HG02610 (cell line): ENCODE data around the gene PCNX1.
A peak's percentile ranks its signal among the peaks of the same experiment; 100 is the strongest.
"Not testable (repeated sequence)": the region's sequence is repeated elsewhere in the genome, so short reads cannot be mapped to it uniquely, and the experiment has no call there.

Source experiments
- ATAC-seq: cut with Tn5 transposase; IDR thresholded peaks from one replicate; pipeline ENCODE4 v1.9.1; 2021; ENCODE audit warnings: mild to moderate bottlenecking, moderate library complexity; ENCODE audit not compliant: unreplicated experiment

PCNX1 gene

DNA sequence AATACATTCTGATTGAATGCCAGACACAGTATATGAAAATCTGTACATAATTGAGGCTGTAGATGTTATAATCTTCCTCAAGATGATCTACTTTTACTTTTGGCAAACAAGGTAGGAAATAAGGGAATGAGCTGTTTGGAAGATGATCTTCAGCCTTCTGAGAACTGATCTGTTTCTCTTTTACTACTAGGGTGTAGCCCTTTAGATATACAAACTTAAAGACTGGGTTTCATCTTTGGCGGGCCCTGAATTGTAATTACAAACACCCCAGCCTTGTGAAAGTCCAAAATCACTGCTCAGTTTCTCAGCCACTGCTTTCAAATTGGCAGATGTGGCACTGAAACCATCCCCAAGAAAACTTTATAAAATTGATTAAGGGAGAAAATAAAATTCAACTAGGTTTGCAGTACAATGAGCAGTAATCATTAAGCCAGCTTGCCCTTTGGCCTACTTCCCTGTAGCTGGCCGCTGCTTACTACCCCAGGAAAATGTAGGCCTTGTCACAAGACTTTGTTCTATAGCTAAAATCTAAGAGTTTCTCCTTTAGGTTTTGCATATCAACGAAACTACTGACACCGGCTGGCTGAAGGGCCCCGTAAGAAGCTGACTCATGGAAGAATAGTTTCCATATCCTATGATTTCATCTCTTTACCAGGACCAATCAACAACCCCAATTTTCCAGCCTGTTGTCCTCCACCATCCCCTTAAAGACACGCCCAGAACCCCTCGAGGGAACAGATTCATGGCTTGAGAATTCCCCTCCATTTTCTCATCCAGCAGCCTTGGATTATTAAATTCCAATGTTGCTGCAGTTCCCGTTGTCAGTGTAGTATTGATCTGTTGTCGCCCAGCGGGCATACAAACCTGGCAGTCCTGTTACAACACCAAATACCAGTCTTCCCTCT lies 210.8 kb downstream of the PCNX1 start:
- no peak for ATAC-seq

DNA sequence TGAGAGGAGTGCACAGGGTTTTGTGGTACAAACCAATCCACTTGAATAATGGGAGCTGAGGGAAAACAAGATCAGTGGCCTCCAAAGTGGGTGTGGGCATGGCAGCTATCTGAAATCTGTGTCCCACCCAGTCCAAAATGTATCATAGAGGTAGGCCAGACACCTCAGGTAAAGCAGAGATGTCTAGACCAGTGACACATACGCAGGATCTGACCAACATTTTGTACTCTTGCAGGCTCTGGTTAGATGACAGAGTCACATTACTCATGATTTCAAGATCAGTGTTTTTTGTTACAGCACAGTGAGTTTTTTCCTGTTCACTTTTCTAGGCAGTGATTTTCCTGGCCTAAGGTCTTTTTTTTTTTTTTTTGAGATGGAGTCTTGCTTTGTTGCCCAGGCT lies 211.8 kb downstream of the PCNX1 start:
- ATAC-seq: no peak

DNA sequence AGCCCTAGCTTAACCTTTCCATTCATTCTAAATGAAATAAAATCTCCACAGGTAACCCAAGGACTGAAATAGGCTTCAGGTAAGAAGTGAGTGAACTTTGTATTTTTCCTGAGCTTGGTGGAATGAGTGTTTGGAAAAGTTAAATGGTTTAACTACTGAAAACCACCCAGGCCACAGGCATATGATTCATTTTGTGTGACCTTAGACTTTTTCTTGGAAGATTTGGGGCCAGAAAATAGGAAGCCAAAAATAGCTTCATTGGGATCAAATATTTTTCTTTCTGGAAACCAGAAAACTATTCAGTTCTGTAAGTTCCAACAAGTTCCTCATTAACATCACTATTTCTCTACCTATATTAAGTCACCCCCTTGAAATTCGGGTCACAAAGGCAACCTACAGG lies 212.6 kb downstream of the PCNX1 start:
- ATAC-seq: no peak

DNA sequence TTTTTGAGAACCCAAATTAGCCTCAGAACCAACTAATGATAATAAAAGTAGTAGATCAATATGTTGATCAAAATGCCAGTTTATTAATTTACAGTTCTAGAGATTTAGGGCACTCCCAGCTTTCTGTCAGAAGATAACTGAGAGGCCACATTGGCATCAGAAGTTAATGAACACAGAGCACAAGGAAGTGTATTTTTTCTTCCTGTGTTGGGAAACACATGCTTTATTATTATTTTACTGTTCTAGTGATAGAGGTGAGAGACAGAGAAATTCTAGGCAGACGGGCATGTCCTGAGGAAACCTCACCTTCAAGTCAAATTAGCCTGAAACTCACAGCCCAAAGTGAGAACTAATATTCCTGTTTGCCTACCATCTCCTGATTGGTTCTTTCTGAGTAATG lies 213.7 kb downstream of the PCNX1 start:
- no peak for ATAC-seq

DNA sequence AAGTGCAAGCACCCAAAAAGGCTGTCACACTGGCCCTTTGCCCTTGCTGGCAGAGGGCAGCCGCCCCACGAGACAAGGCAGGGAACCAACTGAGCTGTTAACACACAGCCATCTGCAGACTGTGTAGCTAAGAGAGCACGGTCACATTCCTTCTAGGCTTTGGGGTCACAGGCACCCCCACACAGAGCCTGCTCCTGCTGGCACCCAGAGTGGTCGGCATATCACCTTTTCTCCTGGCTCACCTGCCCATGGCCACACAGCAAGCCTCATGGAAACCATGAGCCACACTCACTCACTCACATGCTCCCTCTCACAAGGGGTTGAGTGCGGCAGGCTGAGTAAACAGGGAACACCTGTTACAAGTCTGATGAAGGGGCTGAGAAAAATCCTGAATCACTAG lies 214.5 kb downstream of the PCNX1 start:
- no peak for ATAC-seq

DNA sequence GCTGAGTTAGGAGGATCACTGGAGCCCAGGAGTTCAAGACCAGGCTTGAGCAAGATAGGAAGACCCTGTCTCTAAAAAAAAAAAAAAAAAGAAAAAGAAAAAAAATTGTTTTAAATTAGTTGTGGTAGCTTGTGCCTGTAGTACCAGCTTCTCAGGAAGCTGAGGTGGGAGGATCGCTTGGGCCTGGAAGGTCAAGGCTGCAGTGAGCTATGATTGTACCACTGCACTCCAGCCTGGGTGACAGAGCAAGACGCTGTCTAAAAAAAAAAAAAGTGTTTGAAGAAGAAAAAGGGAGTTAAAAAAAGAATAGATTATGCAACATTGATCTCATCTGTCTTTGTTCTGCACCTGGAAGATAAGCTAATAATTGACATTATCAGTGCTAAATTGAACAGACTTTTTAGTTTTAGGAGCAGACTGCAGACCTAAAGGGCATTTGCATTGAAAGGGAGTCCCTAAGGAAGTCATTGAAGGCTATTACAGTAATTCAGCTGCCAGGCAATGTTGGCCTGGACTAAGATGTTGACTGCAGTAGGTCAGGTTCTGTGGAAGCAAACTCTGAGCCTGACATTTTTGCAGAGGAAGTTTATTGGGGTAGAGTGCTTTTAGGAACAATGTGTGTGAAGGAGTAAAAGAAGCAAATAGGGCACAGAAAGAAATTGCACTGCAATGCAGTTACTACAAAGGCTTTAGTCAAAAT lies 215.8 kb downstream of the PCNX1 start:
- ATAC-seq: no peak

DNA sequence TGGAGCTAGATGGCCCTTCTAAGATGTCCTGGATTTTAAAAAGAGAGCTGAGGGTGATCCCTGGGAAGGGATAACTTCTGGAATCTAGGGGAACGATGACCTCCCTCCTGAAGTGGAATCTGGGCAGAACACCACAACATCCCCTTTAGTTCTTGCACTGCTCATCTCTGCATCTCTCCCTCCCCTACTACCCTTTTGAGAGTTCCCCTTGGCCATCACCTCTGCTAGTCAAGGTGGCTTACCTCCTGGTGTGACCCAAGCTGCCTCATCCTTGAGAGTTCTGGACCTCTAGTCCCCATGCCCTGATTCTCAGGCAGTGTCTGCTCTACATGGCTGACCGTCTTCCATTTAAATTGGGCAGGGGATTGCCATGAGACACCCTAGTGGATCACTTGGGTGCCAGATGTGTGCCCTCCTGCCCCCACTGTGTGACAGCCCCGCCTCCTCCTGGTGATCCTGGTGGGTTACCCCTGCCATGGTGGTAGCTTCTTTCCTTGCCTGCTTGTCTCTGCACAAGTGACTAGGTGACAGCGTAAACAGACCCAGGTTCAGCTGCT lies 216.4 kb downstream of the PCNX1 start:
- no peak for ATAC-seq

DNA sequence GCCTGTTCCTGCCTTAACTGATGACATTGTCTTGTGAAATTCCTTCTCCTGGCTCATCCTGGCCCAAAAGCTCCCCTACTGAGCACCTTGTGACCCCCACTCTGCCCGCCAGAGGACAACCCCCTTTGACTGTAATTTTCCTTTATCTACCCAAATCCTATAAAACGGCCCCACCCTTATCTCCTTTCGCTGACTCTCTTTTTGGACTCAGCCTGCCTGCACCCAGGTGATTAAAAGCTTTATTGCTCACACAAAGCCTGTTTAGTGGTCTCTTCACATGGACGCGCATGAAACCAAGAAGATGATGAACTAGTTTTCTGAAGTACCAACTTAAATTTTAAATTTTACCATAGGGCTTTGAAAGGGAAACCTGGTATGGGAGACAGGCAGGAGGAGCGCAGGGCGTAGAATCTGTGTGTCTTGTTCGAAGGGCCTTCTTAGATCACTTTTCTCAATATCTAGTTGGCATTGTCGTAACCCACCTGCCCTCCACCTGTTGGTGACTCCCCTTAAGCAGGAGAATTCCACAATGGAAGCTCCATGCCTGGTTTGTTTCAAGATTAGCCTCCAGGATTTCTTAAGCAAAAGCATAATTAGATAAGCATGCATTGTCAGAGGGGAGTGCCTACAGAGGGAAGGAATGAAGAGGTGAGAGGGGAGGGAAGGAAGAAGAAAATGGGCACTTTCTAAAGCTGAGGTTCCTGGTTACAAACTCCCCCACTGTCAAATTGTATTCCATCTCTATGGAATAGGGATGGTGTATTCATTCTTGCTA lies 222.6 kb downstream of the PCNX1 start:
- not testable (repeated sequence) for ATAC-seq

DNA sequence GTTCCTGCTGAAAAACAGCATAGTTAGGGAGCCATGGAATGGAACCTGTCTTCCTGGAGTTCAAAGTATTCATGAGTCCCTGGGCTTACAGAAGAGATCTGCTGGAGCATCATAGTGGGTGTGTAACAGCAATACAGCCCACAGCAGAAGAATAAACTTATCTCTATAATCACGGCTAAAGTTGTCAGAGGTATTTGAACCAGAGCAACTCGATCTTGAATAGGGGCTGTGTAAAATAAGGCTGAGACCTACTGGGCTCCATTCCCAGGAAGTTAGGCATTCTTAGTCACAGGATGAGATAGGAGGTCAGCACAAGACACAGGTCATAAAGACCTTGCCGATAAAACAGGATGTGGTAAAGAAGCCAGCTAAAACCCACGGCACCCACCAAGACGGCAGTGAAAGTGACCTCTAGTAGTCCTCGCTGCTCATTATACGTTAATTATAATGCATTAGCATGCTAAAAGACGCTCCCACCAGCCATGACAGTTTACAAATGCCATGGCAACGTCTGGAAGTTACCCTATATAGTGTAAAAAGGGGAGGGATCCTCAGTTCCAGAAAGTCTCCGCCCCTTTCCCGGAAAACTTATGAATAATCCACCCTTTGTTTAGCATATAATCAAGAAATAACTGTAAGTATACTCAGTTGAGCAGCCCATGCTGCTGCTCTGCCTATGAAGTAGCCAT lies 223.4 kb downstream of the PCNX1 start:
- ATAC-seq: no peak

DNA sequence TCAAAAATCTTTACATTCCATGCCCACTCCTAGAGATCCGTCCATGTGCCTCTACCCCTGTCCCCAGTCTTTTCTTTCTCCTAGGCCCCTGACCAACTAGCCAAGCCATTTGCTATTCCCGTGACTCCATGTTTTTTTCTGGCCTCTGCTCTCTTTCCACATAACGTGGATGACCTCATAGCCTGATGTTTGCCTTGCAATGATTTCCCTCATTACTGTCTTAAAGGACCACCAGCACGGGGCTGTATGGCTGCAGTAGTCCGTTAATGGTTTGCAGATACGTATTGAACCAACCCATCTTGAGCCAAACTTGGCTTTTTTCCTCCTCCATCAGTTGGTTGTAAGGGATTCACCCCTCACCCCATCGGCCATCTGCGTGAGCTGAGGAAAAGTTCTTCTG lies 226.0 kb downstream of the PCNX1 start:
- ATAC-seq: no peak

DNA sequence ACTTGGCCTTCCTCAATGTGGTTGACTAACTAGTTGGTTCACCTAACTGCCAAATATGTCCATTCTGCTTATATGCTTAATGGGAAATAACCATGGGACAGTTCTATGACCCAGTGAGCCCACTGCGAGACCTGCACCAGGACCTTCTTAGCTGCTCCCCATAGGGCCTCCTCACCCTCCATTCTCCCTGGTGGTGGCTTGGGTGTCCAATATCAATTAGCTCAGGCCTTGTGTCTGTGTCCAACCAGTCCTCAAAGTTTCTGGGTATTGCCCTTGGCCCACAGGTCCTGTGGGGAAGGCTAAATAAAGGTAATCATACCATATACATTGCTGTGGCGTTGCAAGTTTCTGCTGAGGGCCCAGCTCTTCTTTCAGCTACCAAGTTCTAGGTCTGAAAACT lies 228.2 kb downstream of the PCNX1 start:
- ATAC-seq: no peak

DNA sequence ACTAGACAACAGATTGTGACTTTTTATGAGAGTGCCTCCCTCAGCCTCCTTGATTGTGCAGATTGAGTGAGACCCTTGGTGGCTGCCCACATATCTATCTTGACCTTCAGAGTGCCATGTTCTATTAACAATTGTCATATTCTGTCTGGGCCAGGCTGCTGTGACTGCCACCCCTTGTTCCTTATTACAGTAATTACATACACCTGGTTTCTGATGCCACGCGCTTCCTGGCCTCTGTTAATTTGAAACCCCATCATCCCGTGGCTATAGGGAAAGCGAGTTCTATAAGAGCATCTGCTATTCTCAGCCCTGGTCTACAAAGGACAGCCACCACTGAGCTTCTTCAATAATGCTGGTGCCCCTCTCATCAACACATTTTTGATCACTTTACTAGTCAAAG lies 228.7 kb downstream of the PCNX1 start:
- ATAC-seq: no peak

DNA sequence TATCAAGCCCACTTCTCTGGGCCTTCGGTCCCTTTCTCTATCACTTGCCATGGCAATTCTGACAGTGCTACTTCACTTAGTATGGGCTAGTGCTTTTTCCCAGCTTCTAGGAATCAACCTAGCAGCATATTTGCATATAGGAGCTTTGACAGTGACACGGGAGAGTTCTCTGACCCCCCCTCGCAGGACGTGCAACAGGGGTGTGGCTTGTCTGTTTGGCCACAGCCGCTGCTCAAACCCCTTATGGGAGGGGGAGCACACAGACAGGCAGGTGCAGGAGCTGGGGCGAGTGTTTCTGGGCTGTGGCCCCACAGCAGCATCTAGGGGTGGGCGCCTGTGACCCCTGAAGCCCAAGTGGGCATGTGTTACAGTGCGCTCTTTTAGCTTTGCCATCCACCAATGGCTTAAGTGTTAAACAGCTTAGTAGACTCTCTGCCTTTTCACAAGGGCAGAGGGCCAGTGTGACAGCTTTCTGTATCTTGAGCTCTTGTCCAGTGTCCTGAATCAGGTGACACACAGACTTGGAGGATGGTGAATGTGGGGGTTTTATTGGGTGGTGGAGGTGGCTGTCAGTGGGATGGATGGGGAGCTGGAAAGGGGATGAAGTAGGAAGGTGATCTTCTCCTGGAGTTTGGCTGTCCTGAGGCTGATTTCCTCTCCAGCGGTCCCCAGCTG lies 229.3 kb downstream of the PCNX1 start:
- ATAC-seq: no peak

DNA sequence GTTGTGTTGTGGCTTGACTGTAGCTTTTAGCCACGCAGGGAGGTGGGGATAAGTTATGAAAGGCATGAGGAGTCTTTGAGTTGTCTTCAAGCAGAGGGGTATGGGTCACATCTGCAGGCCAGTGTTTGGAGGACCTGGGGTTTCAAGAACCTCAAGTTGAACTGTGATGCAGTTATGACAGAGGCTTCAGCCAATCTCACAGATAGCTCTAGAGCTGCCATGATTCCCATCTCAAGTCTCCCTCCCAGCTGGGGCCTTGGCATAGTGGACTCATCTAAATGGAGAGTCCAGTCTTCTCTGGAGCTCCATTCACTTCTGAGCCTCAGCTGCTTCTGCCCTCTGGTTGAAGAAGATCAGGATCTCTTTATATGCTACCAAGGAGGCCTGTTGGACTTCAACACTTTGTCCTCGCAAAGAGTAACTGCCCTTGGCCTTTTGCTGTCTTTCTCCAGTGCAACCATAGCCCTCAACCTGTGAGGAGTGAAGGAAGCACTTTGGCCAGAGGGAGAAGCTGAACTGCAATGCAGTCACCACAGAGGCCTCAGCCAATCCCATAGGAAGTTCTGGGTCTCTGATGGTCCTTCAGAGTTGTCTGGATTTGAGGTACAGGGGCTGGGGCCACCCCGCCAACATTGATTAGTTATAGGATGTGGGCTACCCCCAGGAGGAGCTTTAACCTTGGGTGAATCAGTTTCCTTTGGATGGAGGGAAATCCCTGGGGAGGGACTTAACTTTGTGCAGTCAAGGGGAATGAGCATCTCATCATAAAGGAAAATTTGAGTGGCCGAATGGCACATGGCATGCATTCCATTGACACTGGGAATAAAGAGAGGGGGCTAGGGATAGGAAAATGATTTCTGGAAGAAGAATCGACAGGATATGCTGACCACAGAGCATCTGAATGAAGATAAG lies 230.5 kb downstream of the PCNX1 start:
- no peak for ATAC-seq

DNA sequence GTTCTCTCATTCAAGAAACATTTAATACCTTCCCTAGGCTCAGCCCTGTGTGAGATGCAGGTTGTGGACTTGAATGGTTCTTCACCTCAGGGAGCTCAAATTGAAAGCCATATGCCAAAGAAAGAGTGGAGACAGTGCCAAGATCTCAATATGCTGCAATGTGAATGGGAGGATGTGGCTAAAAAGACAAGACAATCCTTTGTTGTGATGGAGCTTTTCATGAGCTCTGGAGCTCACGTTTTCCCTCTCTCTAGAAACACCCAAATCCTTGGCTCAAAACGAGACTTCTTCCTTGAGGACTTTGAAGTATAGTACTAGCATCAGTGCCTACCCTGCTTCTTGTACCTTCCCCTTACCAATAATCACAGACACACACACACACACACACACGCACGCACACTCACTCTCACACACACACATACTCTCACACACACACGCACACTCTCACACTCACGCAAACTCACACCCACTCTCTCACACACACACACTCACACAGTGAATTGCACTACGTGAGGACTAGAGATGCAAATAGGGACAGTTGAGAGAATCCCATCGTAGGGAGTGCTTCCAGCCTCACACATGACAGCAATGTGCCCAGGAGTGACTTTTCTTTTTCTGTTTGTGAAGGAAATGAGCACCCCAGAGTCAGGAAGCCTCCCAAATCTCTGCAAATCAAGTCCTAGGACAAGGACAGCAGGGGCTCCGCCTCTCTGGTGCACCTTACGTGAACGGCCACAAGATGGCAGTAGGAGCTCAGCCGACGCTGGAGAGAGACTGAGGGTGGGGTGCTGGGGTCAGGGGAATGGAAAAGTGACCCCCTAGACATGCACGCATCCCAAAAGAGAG lies 231.4 kb downstream of the PCNX1 start:
- ATAC-seq: peak; percentile 53

DNA sequence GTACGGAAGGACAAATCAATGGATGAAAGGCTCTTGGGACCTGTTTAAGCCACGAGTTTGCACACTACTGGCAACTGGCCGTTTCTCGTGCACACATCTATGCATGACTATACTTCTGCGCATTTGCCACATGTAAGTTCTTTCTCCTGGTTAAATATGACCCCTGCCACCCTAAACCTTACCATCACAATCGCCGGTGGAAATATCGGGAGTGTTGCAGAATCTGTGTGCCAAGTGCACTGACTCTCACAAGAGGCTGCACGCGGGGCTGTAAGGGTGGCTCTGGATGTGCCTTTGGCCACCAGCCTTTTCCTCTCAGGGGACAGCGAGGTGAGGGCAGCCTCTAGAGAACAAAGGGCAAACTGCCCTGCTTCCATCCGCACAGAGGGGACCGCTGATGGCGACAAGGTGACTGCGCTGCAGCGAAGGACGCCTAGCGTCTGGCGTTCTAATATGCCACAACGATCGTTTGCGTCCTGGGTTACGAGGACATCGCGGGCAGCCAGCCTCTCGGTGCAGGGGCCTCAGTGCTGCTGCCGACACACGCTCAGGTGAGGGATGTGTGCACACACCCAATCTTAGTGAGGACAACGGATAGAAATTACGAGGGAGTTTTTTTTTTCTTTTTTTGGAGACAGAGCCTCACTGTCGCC lies 232.2 kb downstream of the PCNX1 start:
- no peak for ATAC-seq

DNA sequence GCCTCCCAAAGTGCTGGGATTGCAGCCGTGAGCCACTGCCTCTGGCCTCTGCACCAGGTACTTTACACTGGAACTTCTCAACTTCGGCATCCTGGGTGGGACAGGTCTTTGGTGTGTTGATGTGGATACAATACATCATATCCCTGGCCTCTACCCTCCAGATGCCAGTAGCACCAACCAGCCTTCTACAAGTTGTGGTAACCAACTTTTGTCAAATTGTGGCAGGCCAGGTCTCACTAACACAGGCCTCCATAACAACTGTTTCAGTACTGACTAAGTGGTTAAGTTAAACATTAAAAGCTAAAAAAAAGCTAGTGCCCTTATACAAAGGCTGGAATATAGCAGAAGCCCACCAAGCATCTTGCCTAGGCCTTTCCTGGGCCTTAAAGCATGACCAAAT lies 232.9 kb downstream of the PCNX1 start:
- no peak for ATAC-seq
